GM21447 (cell line): ENCODE data around the gene RBX1.

Source experiments
- ATAC-seq: cut with Tn5 transposase; IDR thresholded peaks from one replicate; pipeline ENCODE4 v1.9.1; 2021; ENCODE audit not compliant: unreplicated experiment

The RBX1 gene

GRCh38 chr22:41021613-41022454 lies 70.7 kb downstream of the RBX1 start:
- ATAC-seq: no peak

- ATAC-seq: no peak
Observed at GRCh38 chr22:41022470-41023298, 71.5 kb downstream of the RBX1 start.
